Liver (tissue), 9 donors: ENCODE results near the gene PRDM5. TPM values are rescaled to one million over a fixed set of nuclear protein-coding genes. Genes with fewer than 3 reads are reported as not detected.

ENCODE experiments used
- DNase-seq: peaks from one replicate; pipeline ENCODE4 v3.0.0-alpha.2; 2017; ENCODE audit warnings: low spot score
- H3K27ac ChIP-seq, 2 donors: one replicate each; pipeline ENCODE4 v1.7.0; 2013; ENCODE audit warnings: inconsistent platforms in 2 of 2, low read length in 2 of 2, control low read depth in 1 of 2, low read depth in 1 of 2, mild to moderate bottlenecking in 1 of 2
- H3K27me3 ChIP-seq, 4 donors: one replicate each; pipeline versions ENCODE4 v1.6.1 to v1.7.0; 2013; ENCODE audit warnings: low read length in 3 of 4, inconsistent platforms in 1 of 4, mild to moderate bottlenecking in 1 of 4, moderate library complexity in 1 of 4; ENCODE audit not compliant: control insufficient read depth in 4 of 4, insufficient read depth in 4 of 4
- H3K36me3 ChIP-seq, 4 donors: one replicate each; pipeline versions ENCODE4 v1.6.1 to v1.7.0; 2013; ENCODE audit warnings: low read length in 3 of 4, mild to moderate bottlenecking in 3 of 4, low read depth in 1 of 4, moderate library complexity in 1 of 4; ENCODE audit not compliant: control insufficient read depth in 4 of 4, insufficient read depth in 3 of 4
- H3K4me1 ChIP-seq, 4 donors: one replicate each; pipeline versions ENCODE4 v1.6.1 to v1.7.0; 2013; ENCODE audit warnings: low read length in 3 of 4, mild to moderate bottlenecking in 3 of 4, moderate library complexity in 1 of 4; ENCODE audit not compliant: control insufficient read depth in 4 of 4, insufficient read depth in 4 of 4
- H3K4me3 ChIP-seq, 3 donors: one replicate each; pipeline versions ENCODE4 v1.6.1 to v1.7.0; 2013; ENCODE audit warnings: low read length in 3 of 3, control low read depth in 1 of 3, low read depth in 1 of 3, mild to moderate bottlenecking in 1 of 3
- H3K9ac ChIP-seq, 2 donors: one replicate each; pipeline ENCODE4 v1.7.0; 2013; ENCODE audit warnings: low read length in 2 of 2, mild to moderate bottlenecking in 2 of 2, moderate library complexity in 2 of 2, control low read depth in 1 of 2, low read depth in 1 of 2
- H3K9me3 ChIP-seq, 4 donors: one replicate each; pipeline versions ENCODE4 v1.6.1 to v1.7.0; 2013; ENCODE audit warnings: low read length in 3 of 4; ENCODE audit not compliant: control insufficient read depth in 4 of 4
- ATF3 ChIP-seq: IDR thresholded peaks from 2 replicates; pipeline ENCODE4 v1.6.1; 2016; ENCODE audit warnings: antibody characterized with exemption
- CTCF ChIP-seq: fragments of 150-350 bp; IDR thresholded peaks from 2 replicates; pipeline ENCODE4 v1.5.1; 2017; ENCODE audit warnings: improper control_type of control experiment, low read depth, low read length; ENCODE audit not compliant: missing input control
- EGR1 ChIP-seq, 2 donors: IDR thresholded peaks; 2 replicates each; pipeline ENCODE4 v1.6.1; 2016 to 2018; ENCODE audit warnings: antibody characterized with exemption in 2 of 2, low read depth in 2 of 2
- FOXA1 ChIP-seq: IDR thresholded peaks from 2 replicates; pipeline ENCODE4 v1.6.1; 2016; ENCODE audit warnings: antibody characterized with exemption
- FOXA2 ChIP-seq: IDR thresholded peaks from 2 replicates; pipeline ENCODE4 v1.6.1; 2016; ENCODE audit warnings: antibody characterized with exemption
- GABPA ChIP-seq, 2 donors: IDR thresholded peaks in 1 of 2; conservative IDR thresholded peaks in 1 of 2; 2 replicates each; pipeline ENCODE4 v1.6.1; 2016; ENCODE audit warnings: antibody characterized with exemption in 2 of 2, mild to moderate bottlenecking in 1 of 2, moderate library complexity in 1 of 2
- HNF4A ChIP-seq, 2 donors: conservative IDR thresholded peaks; 2 replicates each; pipeline ENCODE4 v1.6.1; 2016; ENCODE audit warnings: antibody characterized with exemption in 2 of 2, mild to moderate bottlenecking in 2 of 2
- HNF4G ChIP-seq: IDR thresholded peaks from 2 replicates; pipeline ENCODE4 v1.6.1; 2016; ENCODE audit warnings: antibody characterized with exemption
- JUND ChIP-seq, 2 donors: IDR thresholded peaks; 2 replicates each; pipeline ENCODE4 v1.6.1; 2016; ENCODE audit warnings: antibody characterized with exemption in 2 of 2
- MAX ChIP-seq: IDR thresholded peaks from 2 replicates; pipeline ENCODE4 v1.6.1; 2016; ENCODE audit warnings: antibody characterized with exemption
- NR2F2 ChIP-seq: IDR thresholded peaks from 2 replicates; pipeline ENCODE4 v1.6.1; 2016; ENCODE audit warnings: antibody characterized with exemption
- RAD21 ChIP-seq, 2 donors: IDR thresholded peaks; 2 replicates each; pipeline ENCODE4 v1.6.1; 2016; ENCODE audit warnings: antibody characterized with exemption in 2 of 2, mild to moderate bottlenecking in 2 of 2
- REST ChIP-seq: IDR thresholded peaks from 2 replicates; pipeline ENCODE4 v1.6.1; 2016; ENCODE audit warnings: antibody characterized with exemption, mild to moderate bottlenecking
- RXRA ChIP-seq, 2 donors: IDR thresholded peaks; 2 replicates each; pipeline ENCODE4 v1.6.1; 2017 to 2018; ENCODE audit warnings: antibody characterized with exemption in 2 of 2, mild to moderate bottlenecking in 1 of 2
- SP1 ChIP-seq: IDR thresholded peaks from 2 replicates; pipeline ENCODE4 v1.6.1; 2018; ENCODE audit warnings: antibody characterized with exemption, mild to moderate bottlenecking
- TAF1 ChIP-seq: conservative IDR thresholded peaks from 2 replicates; pipeline ENCODE4 v1.6.1; 2016; ENCODE audit warnings: antibody characterized with exemption, mild to moderate bottlenecking
- YY1 ChIP-seq: IDR thresholded peaks from 2 replicates; pipeline ENCODE4 v1.6.1; 2016; ENCODE audit warnings: antibody characterized with exemption, mild to moderate bottlenecking
- ZBTB33 ChIP-seq: IDR thresholded peaks from 2 replicates; pipeline ENCODE4 v1.6.1; 2016; ENCODE audit warnings: antibody characterized with exemption
- WGBS: extraction: QIAGEN DNeasy Blood & Tissue Kit; methylation state at CpG from one replicate; pipeline ENCODE4 v1.1.7; 2013; 5-methylcytosine and 5-hydroxymethylcytosine counted together
- polyA plus RNA-seq, 2 donors: library from polyadenylated mRNA; stranded (reverse) in 1 of 2; unstranded in 1 of 2; fragments of 200-250 nt in 1 of 2; fragments of >200 nt in 1 of 2; fragmentation: Nextera tagmentation in 1 of 2; extraction: Ambion mirVana in 1 of 2; gene quantifications; one replicate each; pipeline versions ENCODE4 v1.2.1 to v1.2.3, GENCODE V29; 2013 to 2015
- total RNA-seq, 2 donors: library from RNA; depleted of rRNA; stranded (reverse); fragments of >200 nt; gene quantifications; one replicate each; pipeline ENCODE4 v1.2.3, GENCODE V29; 2014
- donor health status: healthy.
- donor health status: healthy.
- donor health status: healthy.
- donor health status: healthy.
- donor health status: healthy.

The PRDM5 gene
- total and polyA plus RNA-seq, 4 donors, result 0.17 to 4.0 (median 1.1) TPM

GRCh38 chr4:120682981-120683380 is 239.5 kb downstream of the PRDM5 start:
- Histone ChIP-seq H3K4me3 (no peak overlapping the region), H3K9me3 (no peaks in the 10 kb centered on the region)

More at GRCh38 chr4:120682981-120683380, 239.5 kb downstream of the PRDM5 start:
- TF ChIP-seq GABPA (IDR thresholded peaks at IDR 0.05 in 1 of 2, conservative IDR thresholded peaks at IDR 0.05 in 1 of 2) (no peak), CTCF (no peak), REST (no peak), YY1 (no peak), ATF3 (no peak), SP1 (no peak), JUND (IDR thresholded peaks at IDR 0.05) (no peak), TAF1 (no peak), HNF4G (no peak), HNF4A (conservative IDR thresholded peaks at IDR 0.05) (no peak), RXRA (IDR thresholded peaks at IDR 0.05) (no peak), FOXA2 (no peak), NR2F2 (no peak), MAX (no peak), FOXA1 (no peak), ZBTB33 (no peak), EGR1 (IDR thresholded peaks at IDR 0.05; ENCODE audit: low read depth in 2 of 2) (no peak), RAD21 (IDR thresholded peaks at IDR 0.05) (no peak)
- Histone ChIP-seq H3K27me3 (no peaks in the 10 kb centered on the region), H3K36me3 (no peaks in the 10 kb centered on the region), H3K9ac (no peak overlapping the region), H3K4me1 (no peaks in the 10 kb centered on the region), H3K27ac (no peak overlapping the region)
- DNase-seq, result no peak
- 78% methylated on average over 3 of the region's 3 CpGs for WGBS
